GM20000 (cell line): ENCODE measurements around the gene BEST4.

Experiments
- DNase-seq: peaks from one replicate; pipeline ENCODE4 v3.0.0; 2012; ENCODE audit warnings: low spot score
- TF ChIP-seq, protein P1 (sequence below): IDR thresholded peaks from 2 replicates; pipeline ENCODE4 v1.5.1; 2012; ENCODE audit warnings: mild to moderate bottlenecking, control low read depth; ENCODE audit errors: extremely low read depth, missing control alignments

BEST4 gene

DNA sequence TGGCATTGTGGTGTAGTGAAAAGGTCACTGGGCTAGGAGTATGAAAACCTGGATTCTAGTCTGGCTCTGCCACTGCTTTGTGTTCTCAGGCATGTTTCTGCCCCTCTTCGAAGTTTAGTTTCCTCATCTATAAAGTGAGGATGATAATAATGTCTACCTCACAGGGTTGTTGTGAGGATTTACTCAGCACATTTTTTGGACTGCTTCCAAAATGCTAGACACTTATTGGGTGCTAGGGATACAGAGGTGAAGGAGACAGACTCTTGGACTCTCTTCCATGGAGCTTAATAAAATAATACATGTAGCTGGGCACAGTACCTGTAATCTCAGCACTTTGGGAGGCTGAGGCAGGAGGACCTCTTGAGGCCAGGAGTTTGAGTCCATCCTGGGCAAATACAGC is 44.8 kb downstream of the BEST4 start:
- no peak for DNase-seq
- TF ChIP-seq, protein P1, sequence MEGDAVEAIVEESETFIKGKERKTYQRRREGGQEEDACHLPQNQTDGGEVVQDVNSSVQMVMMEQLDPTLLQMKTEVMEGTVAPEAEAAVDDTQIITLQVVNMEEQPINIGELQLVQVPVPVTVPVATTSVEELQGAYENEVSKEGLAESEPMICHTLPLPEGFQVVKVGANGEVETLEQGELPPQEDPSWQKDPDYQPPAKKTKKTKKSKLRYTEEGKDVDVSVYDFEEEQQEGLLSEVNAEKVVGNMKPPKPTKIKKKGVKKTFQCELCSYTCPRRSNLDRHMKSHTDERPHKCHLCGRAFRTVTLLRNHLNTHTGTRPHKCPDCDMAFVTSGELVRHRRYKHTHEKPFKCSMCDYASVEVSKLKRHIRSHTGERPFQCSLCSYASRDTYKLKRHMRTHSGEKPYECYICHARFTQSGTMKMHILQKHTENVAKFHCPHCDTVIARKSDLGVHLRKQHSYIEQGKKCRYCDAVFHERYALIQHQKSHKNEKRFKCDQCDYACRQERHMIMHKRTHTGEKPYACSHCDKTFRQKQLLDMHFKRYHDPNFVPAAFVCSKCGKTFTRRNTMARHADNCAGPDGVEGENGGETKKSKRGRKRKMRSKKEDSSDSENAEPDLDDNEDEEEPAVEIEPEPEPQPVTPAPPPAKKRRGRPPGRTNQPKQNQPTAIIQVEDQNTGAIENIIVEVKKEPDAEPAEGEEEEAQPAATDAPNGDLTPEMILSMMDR = no peak

DNA sequence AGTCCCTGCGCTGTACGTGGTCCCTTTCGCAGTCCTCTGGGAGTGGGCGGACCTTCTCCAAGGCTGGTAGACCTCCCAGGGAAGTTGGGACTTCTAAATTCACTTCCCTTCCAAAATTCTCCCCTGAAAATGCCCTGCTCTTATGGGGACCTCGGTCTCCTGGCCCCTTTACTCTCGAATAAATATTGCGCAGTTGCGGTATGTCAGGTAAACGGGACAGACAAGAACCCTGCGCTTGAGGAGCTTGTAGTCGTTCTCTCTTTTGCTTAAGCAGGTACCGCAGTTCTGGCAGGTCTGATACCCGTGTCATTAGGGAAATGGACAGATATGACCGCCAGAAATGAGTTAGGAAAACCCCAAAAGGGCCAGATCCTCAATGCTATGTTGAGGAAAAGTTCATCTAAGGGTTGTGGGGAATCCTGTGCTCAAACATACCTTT is 47.8 kb downstream of the BEST4 start:
- DNase-seq = no peak
- TF ChIP-seq, protein P1 = no peak

DNA sequence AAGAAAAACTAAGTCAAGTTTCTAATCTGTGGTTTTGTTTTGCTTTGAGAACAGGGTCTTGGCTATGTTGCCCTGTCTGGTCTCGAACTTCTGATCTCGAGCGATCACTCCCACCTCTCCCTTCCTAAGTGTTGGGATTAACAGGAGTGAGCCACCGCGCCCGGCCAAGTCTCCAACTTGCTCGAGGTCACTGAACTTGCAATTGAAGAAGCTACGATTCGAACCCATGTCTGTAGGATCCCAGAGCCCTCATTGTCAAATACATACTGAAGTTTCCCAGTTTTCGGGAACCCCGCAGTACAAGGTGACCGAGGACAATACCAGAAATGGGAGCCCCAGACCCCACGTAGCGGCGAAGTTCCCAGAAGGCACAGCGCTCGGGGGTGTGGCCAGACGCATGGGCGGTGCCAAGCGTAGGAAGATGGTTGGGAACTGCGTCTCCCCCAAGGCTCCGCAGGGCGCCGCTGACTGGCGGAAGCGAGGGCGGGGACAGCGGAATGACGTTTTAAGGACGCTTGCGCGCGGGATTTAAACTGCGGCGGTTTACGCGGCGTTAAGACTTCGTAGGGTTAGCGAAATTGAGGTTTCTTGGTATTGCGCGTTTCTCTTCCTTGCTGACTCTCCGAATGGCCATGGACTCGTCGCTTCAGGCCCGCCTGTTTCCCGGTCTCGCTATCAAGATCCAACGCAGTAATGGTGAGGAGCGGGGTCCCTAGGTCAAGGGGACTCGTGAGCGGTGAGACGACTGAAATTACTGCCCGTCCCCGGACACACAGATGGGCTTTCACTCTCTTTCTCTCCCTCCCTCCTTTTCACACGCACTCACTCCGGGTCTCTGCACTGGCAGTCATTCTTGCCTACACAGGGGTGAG is 48.4 kb downstream of the BEST4 start, which contains the start of gene KIF2C:
KIF2C (plus strand) TSS at position 531 of the 872 bp plus-strand sequence; CDS start at position 627, 96 bp downstream.
- TF ChIP-seq, protein P1 = no peak

DNA sequence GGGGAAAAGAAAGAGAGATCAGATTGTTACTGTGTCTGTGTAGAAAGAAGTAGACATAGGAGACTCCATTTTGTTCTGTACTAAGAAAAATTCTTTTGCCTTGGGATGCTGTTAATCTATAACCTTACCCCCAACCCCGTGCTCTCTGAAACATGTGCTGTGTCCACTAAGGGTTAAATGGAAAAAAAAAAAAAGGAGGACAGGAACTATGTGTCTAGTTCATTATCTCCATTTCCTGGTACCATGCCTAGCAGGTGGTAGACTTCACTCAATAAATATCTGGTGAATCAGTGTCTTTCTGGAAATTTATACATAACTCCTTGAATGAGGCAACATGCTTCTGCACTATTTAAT is 49.0 kb downstream of the BEST4 start:
- DNase-seq = peak; percentile 25

More for the DNA sequence above, 48.4 kb downstream of the BEST4 start, which contains the start of gene KIF2C:
- DNase-seq = peak; percentile 98

DNA sequence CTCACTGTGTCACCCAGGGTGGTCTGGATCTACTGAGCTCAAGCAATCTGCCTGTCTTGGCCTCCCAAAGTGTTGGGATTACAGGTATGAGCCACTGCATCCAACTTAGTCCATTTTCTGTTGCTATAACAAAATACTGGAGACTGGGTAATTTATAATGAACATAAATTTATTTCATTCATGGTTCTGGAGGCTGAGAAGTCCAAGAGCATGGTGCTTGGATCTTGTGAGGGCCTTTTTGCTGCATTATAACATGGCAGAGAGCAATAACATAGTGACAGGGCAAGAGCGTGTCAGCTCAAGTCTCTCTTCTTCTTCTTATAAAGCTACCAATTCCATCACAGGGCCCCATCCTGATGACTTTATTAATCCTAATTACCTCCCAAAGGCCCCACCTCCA is 52.0 kb downstream of the BEST4 start:
- DNase-seq = no peak
- TF ChIP-seq, protein P1 = no peak

DNA sequence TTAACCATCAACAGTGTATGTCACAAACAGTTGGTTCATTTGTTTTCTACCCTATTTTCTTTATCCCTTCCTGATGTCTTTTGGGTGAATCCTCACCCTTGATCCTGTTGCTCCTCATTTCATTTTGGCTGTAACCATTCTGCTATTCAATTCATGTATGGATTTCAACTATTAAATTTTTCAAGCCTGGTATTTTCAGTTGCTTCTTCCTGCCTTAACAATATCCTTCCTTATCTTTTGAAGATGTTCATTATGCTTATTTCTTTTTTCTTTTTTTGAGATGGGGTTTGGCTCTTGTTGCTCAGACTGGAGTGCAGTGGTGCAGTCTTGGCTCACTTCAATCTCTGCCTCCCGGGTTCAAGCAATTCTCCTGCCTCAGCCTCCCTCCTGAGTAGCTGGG is 54.2 kb downstream of the BEST4 start:
- no peak for DNase-seq
- TF ChIP-seq, protein P1 = no peak
